ENCODE measurements around the gene AKNA.

The AKNA gene

DNA sequence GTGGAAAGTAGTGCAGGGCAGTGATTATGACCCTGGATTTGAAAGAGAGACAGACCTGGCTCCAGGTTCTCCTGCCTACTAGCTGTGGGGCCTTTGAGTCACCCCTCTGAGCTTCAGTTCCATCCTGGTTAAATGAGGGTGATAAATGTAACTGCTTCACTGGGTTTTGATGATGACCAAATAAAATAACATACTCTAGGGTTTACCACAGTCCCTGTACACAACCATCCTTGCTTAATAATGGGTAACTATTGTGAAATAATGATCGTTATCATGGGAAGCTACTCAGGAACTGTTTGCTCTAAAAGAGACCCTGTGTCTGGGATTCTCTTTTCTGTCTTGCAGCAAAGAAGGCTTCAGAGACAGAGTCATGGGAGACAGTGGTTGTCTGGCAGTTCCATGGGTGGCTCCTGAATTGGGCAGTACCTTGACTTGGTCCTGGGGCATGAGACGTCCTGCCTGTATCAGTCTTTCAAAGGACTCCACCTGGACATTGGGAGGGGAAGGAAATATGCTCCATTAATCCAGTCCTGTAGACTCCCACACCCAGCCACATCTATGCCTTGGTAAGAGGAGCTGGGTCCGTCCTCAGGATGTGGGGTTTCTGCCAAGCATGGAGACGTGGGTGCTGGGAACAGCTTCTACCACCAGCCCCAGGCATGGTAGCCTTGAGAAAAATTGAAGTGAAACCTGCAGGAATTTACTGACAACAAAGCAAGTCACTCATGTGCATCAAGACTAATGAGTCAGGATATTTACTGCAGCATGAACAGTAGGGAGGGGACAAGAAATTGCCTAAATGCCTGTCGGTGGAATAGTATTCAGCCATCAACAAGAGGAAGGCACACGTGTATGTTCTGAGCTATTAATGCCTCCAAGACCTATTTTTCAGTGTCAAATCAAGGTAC is 23.4 kb downstream of the AKNA start:
- peak; percentile 29 for FAIRE-seq
- no peak for DNase-seq (ENCODE audit: extremely low spot score, insufficient read length, low read depth)

DNA sequence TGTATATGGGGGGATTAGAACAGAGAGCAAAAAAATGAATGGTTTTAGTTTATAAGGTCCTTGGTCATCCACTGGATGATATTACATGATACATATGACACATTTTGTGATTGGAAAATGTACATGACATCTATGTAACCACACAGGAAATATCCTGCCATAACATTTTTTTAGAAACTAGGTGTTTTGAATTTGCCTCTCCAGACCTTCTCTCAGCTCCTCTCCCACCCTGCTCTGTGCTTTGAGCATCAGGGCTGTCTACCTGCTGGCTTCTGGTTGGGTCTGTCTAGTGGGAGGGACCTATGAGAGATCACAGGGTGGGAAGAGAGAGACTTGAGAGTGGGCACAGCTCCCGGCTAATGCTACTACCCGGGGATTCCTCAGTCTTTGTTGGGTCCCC is 24.4 kb downstream of the AKNA start:
- no peak for DNase-seq (ENCODE audit: extremely low spot score, insufficient read length, low read depth)
- FAIRE-seq, result no peak

DNA sequence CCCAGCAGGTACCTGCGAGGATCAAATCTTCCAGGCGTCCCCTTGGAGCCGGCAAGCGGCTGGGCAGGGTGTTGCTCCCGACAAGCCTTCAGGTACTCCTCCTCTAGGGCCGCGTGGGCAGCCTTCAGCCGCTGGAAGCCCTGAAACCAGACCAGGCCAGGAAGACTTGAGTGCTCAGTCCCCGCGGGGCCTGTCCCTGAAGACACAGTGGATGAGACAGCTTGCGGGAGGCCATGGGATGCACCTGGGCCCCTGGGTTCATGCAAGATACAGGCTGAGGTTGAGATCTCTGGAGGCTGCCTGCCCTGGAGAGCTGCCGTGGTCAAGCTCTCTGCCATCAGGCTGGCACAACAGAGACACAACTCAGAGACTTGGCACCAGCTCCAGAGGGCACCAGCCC is 25.4 kb downstream of the AKNA start:
- DNase-seq (ENCODE audit: extremely low spot score, insufficient read length, low read depth), result no peak
- no peak for FAIRE-seq

DNA sequence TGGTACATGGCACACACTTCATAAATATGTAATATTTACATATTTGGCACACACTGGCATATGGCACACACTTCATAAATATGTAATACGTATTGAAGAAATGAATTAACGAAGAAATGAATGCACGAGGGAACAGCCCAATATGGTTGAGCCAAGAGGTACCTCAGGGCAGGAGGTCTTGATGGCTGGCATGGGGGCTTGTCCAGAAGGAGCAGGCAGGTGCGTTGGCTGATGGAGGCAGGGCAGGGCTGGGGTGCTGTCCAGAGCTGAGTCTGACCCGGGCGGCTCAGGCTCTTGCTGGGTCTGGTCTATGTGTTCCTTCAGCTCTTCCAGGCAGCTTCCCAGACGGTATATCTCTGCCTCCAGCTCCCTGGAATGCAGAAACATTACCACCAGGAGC is 26.2 kb downstream of the AKNA start:
- FAIRE-seq (no peak), DNase-seq (ENCODE audit: extremely low spot score, insufficient read length, low read depth) (no peak)

DNA sequence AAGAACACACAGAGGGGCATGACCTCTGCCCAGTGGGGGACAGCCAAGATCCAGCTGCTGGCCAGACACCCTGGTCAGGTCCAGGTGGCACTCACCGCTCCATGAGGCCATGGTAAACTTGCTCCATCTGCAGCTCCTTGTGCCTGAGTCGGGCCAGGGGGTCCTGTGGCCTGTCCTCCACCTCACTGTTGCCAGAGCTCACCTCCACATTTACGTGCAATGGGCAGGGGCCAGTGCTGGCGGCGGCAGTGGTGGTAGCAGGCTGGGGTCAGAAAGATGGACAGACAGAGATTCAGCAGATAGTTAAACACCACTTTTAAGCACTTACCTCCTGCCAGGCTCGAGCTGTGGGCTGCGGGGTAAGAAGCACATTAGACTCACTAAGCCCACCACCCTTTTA is 28.0 kb downstream of the AKNA start:
- DNase-seq (ENCODE audit: extremely low spot score, insufficient read length, low read depth), result no peak
- FAIRE-seq, result no peak

DNA sequence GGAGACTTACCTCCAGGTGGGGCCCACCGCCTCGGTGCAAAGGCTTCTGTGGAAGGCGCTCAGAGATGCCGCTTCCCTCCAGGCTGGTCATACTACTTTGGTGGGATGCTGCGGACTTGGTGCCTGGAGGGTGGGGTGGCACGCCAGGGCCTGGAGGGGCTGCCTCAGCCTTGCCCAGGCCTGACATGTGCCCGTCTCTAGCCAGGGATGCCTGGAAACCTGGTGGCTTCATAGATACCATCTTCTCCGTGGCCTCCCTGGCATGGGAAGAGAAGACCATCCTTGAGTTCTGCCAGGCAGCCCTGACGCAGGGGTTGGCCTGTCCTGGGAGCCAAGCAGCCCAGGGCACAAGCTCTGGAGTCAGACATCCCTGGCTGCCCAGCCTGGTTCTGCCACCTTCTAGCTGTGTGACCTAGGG is 29.9 kb downstream of the AKNA start:
- FAIRE-seq, result no peak

DNA sequence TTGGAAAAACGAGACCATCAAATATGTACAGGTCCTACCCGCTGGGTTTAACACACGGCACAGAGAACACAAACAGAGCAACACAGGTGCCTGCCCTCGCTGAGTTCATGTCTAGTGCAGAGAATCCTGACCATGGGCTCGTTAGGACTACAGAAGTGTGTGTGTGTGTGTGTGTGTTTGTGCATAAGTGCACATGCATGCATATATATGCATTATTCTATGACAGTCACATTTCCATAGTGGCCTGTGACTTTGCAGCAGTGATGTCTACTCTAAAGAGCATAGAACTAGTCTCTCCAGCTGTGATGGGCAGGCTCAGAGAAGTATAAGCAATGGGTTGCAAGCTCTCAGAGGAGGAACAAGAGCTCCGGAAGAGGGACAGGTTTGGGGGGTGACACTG is 30.4 kb downstream of the AKNA start:
- FAIRE-seq (no peak), DNase-seq (ENCODE audit: extremely low spot score, insufficient read length, low read depth) (no peak)

More for the DNA sequence above, 29.9 kb downstream of the AKNA start:
- DNase-seq (ENCODE audit: extremely low spot score, insufficient read length, low read depth), result no peak

DNA sequence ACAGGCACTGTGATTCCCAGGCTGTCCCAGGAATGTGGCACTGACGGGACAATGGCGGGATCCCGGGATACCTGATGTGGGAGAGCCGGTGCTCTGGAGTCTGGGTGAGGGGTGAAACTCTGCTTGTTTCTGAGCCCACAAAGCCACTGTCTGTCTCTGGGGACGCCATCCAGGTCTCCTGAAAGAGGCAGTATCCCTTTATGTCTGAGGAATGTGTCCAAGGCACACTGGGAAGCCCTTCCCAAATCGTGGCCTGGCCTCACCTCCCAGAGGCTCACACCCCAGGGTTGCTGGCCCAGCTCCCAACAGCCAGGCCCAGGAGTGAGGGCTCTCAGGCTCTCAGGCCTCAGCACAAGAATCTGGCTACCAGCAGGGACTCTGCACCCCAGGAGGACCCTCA is 31.0 kb downstream of the AKNA start:
- DNase-seq (ENCODE audit: extremely low spot score, insufficient read length, low read depth) (no peak), FAIRE-seq (no peak)

DNA sequence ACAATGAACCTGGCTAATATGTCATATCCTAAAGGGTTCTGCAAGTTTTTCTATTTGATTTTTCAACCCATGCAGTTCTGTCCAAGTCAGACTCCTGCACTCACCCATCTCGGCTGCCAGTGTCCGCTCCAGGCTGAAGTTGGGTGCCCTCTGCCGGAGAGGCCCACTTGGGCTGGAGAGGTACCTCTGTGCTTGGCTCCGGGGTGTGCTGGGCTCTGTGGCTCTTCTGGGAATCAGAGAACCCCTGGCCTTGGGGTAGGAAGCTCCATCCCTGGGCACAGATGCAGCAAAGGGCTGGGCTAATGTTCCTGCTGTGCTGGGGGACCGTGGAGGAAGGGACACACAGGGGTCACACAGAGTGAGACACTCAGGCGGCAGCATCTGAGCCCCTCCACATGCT is 32.0 kb downstream of the AKNA start:
- no peak for DNase-seq (ENCODE audit: extremely low spot score, insufficient read length, low read depth)
- FAIRE-seq, result no peak

DNA sequence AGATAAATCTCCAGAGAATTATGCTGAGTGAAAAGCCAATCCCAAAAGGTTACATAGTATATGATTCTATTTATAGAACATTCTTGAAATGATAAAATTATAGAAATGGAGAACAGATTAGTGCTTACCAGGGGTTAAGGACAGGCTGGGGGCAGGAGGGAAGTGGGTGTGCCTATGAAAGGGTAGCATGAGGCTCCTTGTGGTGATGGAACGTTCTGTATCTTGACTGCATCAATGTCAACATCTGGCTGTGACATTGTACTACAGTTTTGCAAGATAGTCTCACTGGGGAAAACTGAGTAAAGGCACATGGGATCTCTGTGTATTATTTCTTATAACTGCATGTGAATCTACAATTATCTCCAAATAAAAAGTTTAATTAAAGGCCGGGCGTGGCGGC is 35.9 kb downstream of the AKNA start:
- DNase-seq (ENCODE audit: extremely low spot score, insufficient read length, low read depth) (no peak), FAIRE-seq (no peak)

DNA sequence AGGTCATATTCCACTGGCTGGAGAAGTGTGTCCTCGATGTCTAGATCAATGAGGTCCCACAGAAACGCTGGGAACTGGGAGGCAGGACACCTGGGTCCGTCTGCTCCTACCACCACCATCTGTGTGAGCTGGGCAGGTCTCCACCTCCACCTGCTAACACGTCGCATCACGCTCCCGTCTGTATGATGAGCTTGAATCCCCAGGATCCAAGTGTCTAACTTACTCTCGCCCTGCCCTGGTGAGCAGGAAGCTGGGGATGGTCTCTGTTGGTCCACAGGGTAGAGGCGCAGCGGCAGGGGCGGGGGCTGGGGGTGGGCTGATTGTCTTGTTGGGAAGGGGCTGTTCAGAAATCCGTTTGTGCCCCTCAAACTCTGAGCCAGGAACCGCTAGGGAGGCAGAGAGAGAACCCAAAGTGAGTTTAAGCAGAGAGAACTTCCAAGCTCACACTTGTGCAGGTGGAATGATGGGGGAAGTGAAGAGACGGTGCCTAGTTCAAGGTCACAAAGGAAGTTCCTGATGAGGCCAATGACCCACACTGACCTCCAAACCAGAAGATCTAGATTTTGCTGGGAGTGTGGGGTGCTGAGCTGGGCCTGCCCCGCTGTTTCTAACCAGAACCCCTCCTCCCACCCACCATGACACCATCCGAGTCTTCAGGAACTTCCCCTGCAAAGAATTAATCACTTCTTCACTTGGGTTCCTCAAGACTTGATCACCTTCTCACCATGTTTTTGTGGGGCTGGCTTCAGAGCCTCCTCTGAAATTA is 37.0 kb downstream of the AKNA start:
- FAIRE-seq (no peak), DNase-seq (ENCODE audit: extremely low spot score, insufficient read length, low read depth) (no peak)

DNA sequence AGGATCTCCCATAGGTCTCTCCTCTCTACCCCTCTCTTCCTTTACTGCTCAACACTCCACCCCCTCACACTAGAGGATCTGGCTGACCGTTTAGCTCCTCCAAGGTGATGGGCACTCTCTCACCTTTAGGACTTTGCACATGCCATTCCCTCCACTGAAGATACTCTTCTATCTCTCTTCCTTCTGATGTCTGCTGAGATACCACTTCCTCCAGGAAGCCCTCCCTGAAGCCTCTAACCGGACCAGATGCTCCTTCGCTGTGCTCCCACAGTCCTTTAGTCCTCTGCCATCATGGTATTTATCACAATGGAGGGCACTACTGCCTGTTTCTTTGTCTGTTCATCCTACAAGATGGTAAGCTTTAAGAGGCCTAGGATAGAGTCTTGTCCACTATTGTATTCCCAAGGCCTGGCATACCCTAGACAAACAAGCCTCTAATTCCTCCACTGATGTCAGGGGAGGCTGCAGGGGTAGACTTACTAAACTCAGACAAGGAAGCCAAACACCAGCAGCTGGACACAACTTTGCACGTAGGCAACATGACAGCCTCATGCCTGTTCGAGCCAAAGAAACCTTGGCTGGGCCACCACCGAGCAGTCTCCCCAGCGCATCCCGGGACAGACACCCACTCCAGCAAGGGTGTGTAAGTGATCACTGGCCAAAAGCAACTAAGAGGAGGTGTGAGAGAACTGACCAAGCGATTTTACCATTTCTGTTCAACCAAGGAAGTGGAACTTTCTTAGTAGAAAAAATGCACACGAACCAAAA is 37.9 kb downstream of the AKNA start:
- DNase-seq (ENCODE audit: extremely low spot score, insufficient read length, low read depth) (no peak), FAIRE-seq (no peak)

DNA sequence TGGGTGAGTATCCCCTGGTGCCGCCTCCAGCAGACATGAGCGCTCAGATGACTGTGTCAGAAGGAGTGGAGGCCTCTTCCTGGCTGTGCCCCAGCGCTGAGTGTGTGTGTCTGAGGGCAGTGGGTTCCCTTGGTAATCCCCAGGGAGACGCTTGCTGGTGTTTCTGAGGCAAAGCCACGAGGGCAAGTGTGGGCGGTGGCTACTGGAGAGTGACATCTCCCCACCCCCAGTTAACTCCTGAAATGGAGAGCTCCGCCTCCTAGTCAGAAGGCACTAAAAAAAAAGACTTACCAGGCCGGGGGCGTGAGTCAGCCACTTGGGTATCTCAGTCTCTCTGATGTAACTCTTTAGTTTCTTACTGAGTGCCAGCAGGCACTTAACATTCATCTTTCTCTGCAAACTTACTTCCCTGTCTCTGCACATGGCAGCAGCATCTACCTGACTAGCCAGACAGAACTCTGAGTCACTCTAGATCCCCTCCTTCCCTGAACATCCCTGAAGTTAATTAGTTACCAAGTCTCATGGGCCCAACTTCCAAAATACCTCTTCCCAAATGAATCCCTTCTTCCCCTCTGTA is 38.8 kb downstream of the AKNA start:
- peak; percentile 71 for DNase-seq (ENCODE audit: extremely low spot score, insufficient read length, low read depth)
- peak; percentile 96 for FAIRE-seq

DNA sequence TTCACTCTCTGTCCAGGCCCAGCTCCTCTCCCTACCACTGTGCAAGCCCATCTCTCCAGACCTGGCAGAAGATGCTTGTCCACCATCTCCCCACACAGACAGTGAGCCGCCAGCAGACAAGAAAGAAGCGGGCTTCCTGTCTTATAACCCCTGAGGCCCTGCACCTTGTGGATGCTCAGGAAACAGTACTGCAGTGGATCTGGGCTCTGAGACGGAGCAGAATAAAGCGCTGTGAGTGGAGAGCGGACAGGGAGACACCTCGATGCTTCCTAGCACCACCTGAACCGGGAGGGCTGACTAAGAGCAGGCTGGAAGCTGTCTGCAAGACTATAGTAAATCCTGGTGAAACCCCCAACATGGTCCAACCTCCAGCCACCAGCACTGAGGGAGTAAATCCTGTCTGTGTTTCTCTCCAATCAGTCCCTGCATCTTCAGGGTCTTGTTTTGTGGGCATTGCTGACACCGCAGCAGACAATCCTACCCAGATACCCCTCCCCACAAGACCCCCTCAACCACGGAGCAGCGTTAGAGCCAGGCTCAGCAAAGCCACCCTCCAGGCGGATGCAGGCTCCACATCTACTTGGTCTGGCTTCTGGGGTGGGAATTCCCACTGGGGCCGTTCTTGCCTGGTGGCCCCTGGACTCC is 39.4 kb downstream of the AKNA start:
- no peak for DNase-seq (ENCODE audit: extremely low spot score, insufficient read length, low read depth)
- no peak for FAIRE-seq

DNA sequence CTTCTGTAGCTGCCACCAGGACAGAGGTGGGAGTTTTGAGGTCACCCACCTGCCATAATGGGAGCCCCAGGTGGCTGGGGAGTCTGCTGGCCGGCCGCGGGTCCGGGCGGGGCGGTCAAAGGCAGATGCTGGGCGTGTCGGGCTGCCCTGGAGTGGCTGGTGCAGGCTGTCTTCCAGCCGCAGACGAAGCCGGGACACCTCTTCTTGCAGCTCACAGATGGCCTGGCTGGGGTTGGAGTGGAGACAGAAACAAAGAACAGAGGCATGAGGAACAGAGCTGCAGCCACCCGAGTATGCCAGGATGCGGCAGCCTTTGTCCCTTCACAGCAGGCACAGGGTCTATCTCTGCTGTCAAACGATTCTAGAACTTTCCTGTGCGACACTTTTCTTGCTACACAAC is 40.1 kb downstream of the AKNA start:
- DNase-seq (ENCODE audit: extremely low spot score, insufficient read length, low read depth) (no peak), FAIRE-seq (no peak)

DNA sequence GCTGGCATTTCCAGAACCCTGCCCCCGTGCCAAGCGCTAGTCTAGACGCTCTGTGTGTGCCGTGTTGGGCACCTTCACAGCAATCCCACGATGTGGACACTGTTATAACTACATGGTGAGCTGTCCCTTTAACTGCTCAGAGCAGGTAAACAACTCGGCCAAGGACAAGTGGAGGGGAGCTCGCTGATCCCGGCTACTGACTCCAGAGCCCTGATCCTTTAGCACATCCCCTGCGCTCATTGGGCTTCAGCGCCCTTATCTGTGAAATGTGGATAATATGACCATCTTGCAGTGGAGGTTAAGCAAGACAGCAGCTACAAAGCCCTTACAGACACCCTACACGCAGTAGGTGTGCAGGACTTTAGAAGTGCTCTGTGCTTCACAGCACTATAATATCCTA is 41.6 kb downstream of the AKNA start:
- no peak for FAIRE-seq
- DNase-seq (ENCODE audit: extremely low spot score, insufficient read length, low read depth), result no peak

DNA sequence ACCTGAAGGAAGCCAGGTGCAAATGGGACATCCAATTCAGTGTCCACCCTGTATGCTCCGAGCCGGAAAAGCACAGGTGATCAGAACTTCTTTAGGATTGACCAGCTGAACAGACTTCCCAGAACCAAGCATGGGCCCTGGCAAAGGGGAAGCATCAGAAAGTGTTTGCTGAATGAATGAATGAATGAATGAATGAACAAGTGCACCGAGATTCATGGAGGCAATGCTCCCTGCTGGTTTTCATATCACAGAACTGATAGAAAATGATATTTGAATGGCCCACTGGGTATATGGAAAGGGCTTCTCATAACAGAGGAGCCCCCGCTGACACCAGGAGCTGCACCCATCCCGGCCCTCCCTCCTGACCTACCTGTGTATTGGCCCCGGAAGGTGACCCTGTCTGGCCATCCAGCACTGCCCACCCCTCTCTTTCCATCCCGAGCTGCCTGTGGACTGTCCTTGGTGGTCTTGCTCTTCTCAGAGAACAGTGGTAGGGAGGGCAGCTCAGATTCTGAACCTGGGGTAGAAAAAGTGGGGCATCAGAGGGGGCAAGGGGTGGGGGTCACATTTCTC is 42.2 kb downstream of the AKNA start:
- FAIRE-seq (no peak), DNase-seq (ENCODE audit: extremely low spot score, insufficient read length, low read depth) (no peak)

DNA sequence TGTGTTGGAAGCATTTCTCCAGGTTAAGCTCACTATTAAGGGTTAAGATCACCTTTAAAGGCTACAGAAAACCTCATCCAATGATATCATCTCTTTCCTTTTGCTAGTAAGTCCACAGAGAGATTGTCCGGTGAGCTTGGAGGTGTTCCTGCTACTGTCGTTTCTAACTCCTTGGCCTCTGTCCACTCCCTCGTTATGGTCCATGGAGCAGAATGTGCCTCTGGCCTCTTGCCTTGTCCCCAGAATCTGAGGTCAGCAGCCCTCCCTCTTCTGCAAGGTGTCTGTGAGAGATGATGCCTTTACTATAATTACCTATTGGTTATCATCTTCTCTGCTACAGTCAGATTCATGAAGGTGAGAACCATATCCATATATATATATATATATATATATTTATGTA is 43.1 kb downstream of the AKNA start:
- DNase-seq (ENCODE audit: extremely low spot score, insufficient read length, low read depth) (no peak), FAIRE-seq (no peak)

DNA sequence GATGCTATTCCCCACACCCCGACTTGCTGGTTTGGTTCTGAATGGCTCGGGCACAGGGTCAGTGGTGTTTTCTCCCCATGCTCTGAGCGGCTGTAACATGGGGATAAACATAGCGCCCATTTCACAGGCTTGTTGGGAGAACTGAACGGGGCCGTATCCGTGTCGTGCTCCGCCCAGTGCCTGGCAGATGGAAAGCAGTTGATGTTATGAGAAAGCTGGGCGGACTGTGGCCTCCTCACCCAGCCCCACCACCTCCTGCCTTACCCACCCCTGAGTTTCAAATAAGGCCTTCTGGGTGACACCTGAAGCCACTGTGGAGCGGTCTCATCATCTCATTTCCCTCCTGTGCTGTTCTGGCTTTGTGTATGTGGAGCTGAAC is 43.6 kb downstream of the AKNA start:
- FAIRE-seq (no peak), DNase-seq (ENCODE audit: extremely low spot score, insufficient read length, low read depth) (no peak)
